DND-41 (cell line): ENCODE results near the gene SEL1L.

Experiments used
- ATAC-seq: fragments of 200-7000 bp; cut with Tn5 transposase; 3 replicates; pipeline ENCODE4 v1.9.1; 2021; ENCODE audit warnings: low read depth; ENCODE audit not compliant: insufficient read depth
- DNase-seq: peaks from one replicate; pipeline ENCODE4 v3.0.0-alpha.2; 2020
- H2AFZ ChIP-seq: 2 replicates; pipeline ENCODE4 v1.6.0; 2012; ENCODE audit warnings: low read depth, low read length
- H3K27ac ChIP-seq: 2 replicates; pipeline ENCODE4 v1.5.1; 2012; ENCODE audit warnings: low read length, inconsistent platforms
- H3K27me3 ChIP-seq: fragments of 200-600 bp; sonication (generic); 2 replicates; pipeline ENCODE4 v1.6.0; 2012; ENCODE audit warnings: low read length, mild to moderate bottlenecking, inconsistent platforms; ENCODE audit not compliant: insufficient read depth, poor library complexity
- H3K36me3 ChIP-seq: 2 replicates; pipeline ENCODE4 v1.5.1; 2012; ENCODE audit warnings: low read length, inconsistent platforms; ENCODE audit not compliant: insufficient read depth
- H3K4me1 ChIP-seq: 2 replicates; pipeline ENCODE4 v1.5.1; 2012; ENCODE audit warnings: mild to moderate bottlenecking, low read length; ENCODE audit not compliant: insufficient read depth
- H3K4me2 ChIP-seq: 2 replicates; pipeline ENCODE4 v1.6.0; 2012; ENCODE audit warnings: mild to moderate bottlenecking, moderate library complexity, low read length, inconsistent platforms; ENCODE audit not compliant: insufficient read depth
- H3K4me3 ChIP-seq, 2 experiments: fragments of 200-600 bp in 1 of 2; shearing (Covaris generic) in 1 of 2; 2 replicates each; pipeline ENCODE4 v1.5.1; 2012 to 2016; ENCODE audit warnings: inconsistent platforms in 2 of 2, low read length in 2 of 2, mild to moderate bottlenecking in 2 of 2, low read depth in 1 of 2, moderate library complexity in 1 of 2
- H3K79me2 ChIP-seq: 2 replicates; pipeline ENCODE4 v1.6.0; 2012; ENCODE audit warnings: low read length, inconsistent platforms; ENCODE audit not compliant: insufficient read depth
- H3K9ac ChIP-seq: 2 replicates; pipeline ENCODE4 v1.6.0; 2012; ENCODE audit warnings: low read depth, mild to moderate bottlenecking, inconsistent platforms, low read length, moderate library complexity
- H3K9me3 ChIP-seq: 2 replicates; pipeline ENCODE4 v1.5.1; 2012; ENCODE audit warnings: low read length, moderate library complexity, mild to moderate bottlenecking, inconsistent platforms; ENCODE audit not compliant: insufficient read depth, severe bottlenecking
- H4K20me1 ChIP-seq: 2 replicates; pipeline ENCODE4 v1.6.0; 2012; ENCODE audit warnings: low read length; ENCODE audit not compliant: insufficient read depth
- CTCF ChIP-seq: IDR thresholded peaks from 2 replicates; pipeline ENCODE4 v1.5.1; 2012; ENCODE audit warnings: borderline replicate concordance, low read length, moderate library complexity, mild to moderate bottlenecking; ENCODE audit not compliant: poor library complexity, severe bottlenecking; ENCODE audit errors: extremely low read depth
- EZH2 ChIP-seq: IDR thresholded peaks from 3 replicates; pipeline ENCODE4 v1.6.1; 2012; ENCODE audit warnings: borderline replicate concordance, low read depth, mild to moderate bottlenecking, moderate library complexity, low read length, inconsistent platforms; ENCODE audit not compliant: severe bottlenecking

The SEL1L gene

GRCh38 chr14:81423504-81423903, 110.1 kb downstream of the SEL1L start:
- Histone ChIP-seq H3K9me3 (no peaks in the 10 kb centered on the region), H3K27me3 (no peaks in the 10 kb centered on the region), H3K4me1 (no peaks in the 10 kb centered on the region), H3K36me3 (no peaks in the 10 kb centered on the region), H3K4me2 (no peak overlapping the region), H4K20me1 (no peaks in the 10 kb centered on the region), H3K9ac (no peak overlapping the region), H3K4me3 (no peak overlapping the region), H3K27ac (no peak overlapping the region), H2AFZ (no peak overlapping the region), H3K79me2 (no peaks in the 10 kb centered on the region)
- ATAC-seq, result no peak
- no peak for TF ChIP-seq CTCF
- no peak for TF ChIP-seq EZH2
- DNase-seq, result no peak
